Endothelial cell of umbilical vein (primary cell): ENCODE measurements around the gene ABCC5. TPM values are rescaled to one million over a fixed set of nuclear protein-coding genes. Genes with fewer than 3 reads are reported as not detected.
A peak's percentile ranks its signal among the peaks of the same experiment; 100 is the strongest.

Source experiments
- BruUV-seq: library from RNA; stranded (reverse); fragments of 400-500 nt; replicated peaks from 2 replicates; lab custom pipeline; 2021; lab: Mats Ljungman, UMichigan
- CTCF ChIA-PET: fragments of 300-600, 350-600 bp; sonication (Branson Sonifier 250); formaldehyde crosslinking; loops from one replicate; lab custom pipeline; 2021; ENCODE audit warnings: antibody characterized with exemption, inconsistent platforms; lab: Charles Lee
- POLR2A ChIA-PET: fragments of 300-600, 350-600 bp; sonication (Branson Sonifier 250); formaldehyde crosslinking; loops from one replicate; lab custom pipeline; 2021; ENCODE audit warnings: antibody characterized with exemption, inconsistent platforms; lab: Charles Lee
- DNase-seq: peaks from one replicate; pipeline ENCODE4 v3.0.0-alpha.2; 2011; ENCODE audit warnings: low read depth, low spot score
- FAIRE-seq: peaks from 2 replicates; lab custom pipeline; 2011; peaks lifted over from hg19 to GRCh38; lab: Jason Lieb, UNC
- H2AFZ ChIP-seq: 2 replicates; pipeline ENCODE4 v1.6.0; 2012; ENCODE audit warnings: low read depth, low read length, control low read depth, inconsistent platforms
- H3K27ac ChIP-seq: 2 replicates; pipeline ENCODE4 v1.5.1; 2011; ENCODE audit warnings: low read depth, mild to moderate bottlenecking, control low read depth, low read length, moderate library complexity; ENCODE audit not compliant: insufficient read depth
- H3K27me3 ChIP-seq, 2 experiments: 2 replicates each; pipeline versions ENCODE4 v1.6.0 to v1.6.1; 2011; ENCODE audit warnings: low read length in 2 of 2, mixed read lengths in 1 of 2; ENCODE audit not compliant: control insufficient read depth in 2 of 2, insufficient read depth in 2 of 2
- H3K36me3 ChIP-seq, 2 experiments: 2 replicates in 1 of 2; 3 replicates in 1 of 2; pipeline ENCODE4 v1.5.1; 2011; ENCODE audit warnings: low read length in 2 of 2, mild to moderate bottlenecking in 1 of 2, moderate library complexity in 1 of 2; ENCODE audit not compliant: control insufficient read depth in 2 of 2, insufficient read depth in 2 of 2; ENCODE audit errors: extremely low read depth in 1 of 2
- H3K4me1 ChIP-seq: 3 replicates; pipeline ENCODE4 v1.5.1; 2011; ENCODE audit warnings: mild to moderate bottlenecking, low read length; ENCODE audit not compliant: control insufficient read depth, insufficient read depth; ENCODE audit errors: extremely low read depth
- H3K4me2 ChIP-seq: 2 replicates; pipeline ENCODE4 v1.6.1; 2011; ENCODE audit warnings: low read length, control low read depth, mixed read lengths; ENCODE audit not compliant: insufficient read depth
- H3K4me3 ChIP-seq, 3 experiments: fragments of 200-600 bp in 1 of 3; sonication (generic), shearing (Covaris generic) in 1 of 3; replicated peaks in 1 of 3; 2 replicates each; pipeline ENCODE4 v1.5.1; 2011 to 2016; ENCODE audit warnings: control low read depth in 3 of 3, low read length in 3 of 3, mild to moderate bottlenecking in 2 of 3, inconsistent platforms in 1 of 3, low read depth in 1 of 3, moderate library complexity in 1 of 3; ENCODE audit not compliant: insufficient read depth in 1 of 3
- H3K79me2 ChIP-seq: 2 replicates; pipeline ENCODE4 v1.6.0; 2012; ENCODE audit warnings: low read length, inconsistent platforms; ENCODE audit not compliant: control insufficient read depth, insufficient read depth
- H3K9ac ChIP-seq: replicated peaks from 2 replicates; pipeline ENCODE3; 2011; ENCODE audit warnings: low read length, control low read depth; ENCODE audit not compliant: insufficient read depth; ENCODE audit errors: extremely low read depth
- H3K9me1 ChIP-seq: replicated peaks from 3 replicates; pipeline ENCODE4 v1.6.0; 2011; ENCODE audit warnings: mild to moderate bottlenecking, low read length; ENCODE audit not compliant: control insufficient read depth, insufficient read depth; ENCODE audit errors: extremely low read depth
- H3K9me3 ChIP-seq: replicated peaks from 2 replicates; pipeline ENCODE4 v1.5.1; 2012; ENCODE audit warnings: low read length, inconsistent platforms; ENCODE audit not compliant: control insufficient read depth, insufficient read depth
- H4K20me1 ChIP-seq: replicated peaks from 2 replicates; pipeline ENCODE3; 2011; ENCODE audit warnings: mild to moderate bottlenecking, low read length; ENCODE audit not compliant: control insufficient read depth, insufficient read depth; ENCODE audit errors: extremely low read depth
- CTCF ChIP-seq, 2 donors: IDR thresholded peaks; 1 replicate in 1 of 2; 2 replicates in 1 of 2; pipeline ENCODE4 v1.5.1; 2011; ENCODE audit warnings: low read length in 2 of 2, mild to moderate bottlenecking in 2 of 2, moderate library complexity in 2 of 2, control low read depth in 1 of 2, inconsistent platforms in 1 of 2, low read depth in 1 of 2; ENCODE audit not compliant: insufficient read depth in 1 of 2; ENCODE audit errors: extremely low read depth in 1 of 2
- EZH2 ChIP-seq: IDR thresholded peaks from 2 replicates; pipeline ENCODE4 v1.6.1; 2012; ENCODE audit warnings: borderline replicate concordance, low read depth, mild to moderate bottlenecking, moderate library complexity, low read length, inconsistent platforms; ENCODE audit not compliant: severe bottlenecking
- FOS ChIP-seq: IDR thresholded peaks from 2 replicates; pipeline ENCODE4 v1.6.1; 2011; ENCODE audit warnings: mild to moderate bottlenecking, low read length, moderate library complexity, borderline replicate concordance; ENCODE audit not compliant: insufficient read depth
- GATA2 ChIP-seq: IDR thresholded peaks from 2 replicates; pipeline ENCODE4 v1.7.0; 2011; ENCODE audit warnings: low read depth, mild to moderate bottlenecking, moderate library complexity, mixed read lengths, low read length; ENCODE audit not compliant: insufficient read length, insufficient read depth
- JUN ChIP-seq: IDR thresholded peaks from 2 replicates; pipeline ENCODE4 v1.6.1; 2011; ENCODE audit warnings: borderline replicate concordance, low read depth; ENCODE audit not compliant: insufficient read length, insufficient read depth
- MAX ChIP-seq: IDR thresholded peaks from 2 replicates; pipeline ENCODE4 v1.6.1; 2011; ENCODE audit not compliant: insufficient read depth, insufficient read length
- MYC ChIP-seq: IDR thresholded peaks from one replicate; pipeline ENCODE4 v1.6.1; 2011; ENCODE audit warnings: mild to moderate bottlenecking, low read depth, low read length
- POLR2A ChIP-seq: IDR thresholded peaks from 2 replicates; pipeline ENCODE4 v1.6.1; 2012; ENCODE audit warnings: low read depth, mild to moderate bottlenecking, control low read depth, low read length
- POLR2AphosphoS5 ChIP-seq: IDR thresholded peaks from 2 replicates; pipeline ENCODE4 v1.6.1; 2012; ENCODE audit warnings: low read depth, mild to moderate bottlenecking, control low read depth, low read length, moderate library complexity; ENCODE audit not compliant: insufficient read depth
- dilution Hi-C: fragments of 300-500 bp; cut with MboI; formaldehyde crosslinking; loops from one replicate; pipeline ENCODE4 v1.15.0; 2019; ENCODE audit warnings: low sequenced_read_pairs; ENCODE audit not compliant: extremely low pct_ligation_motif_present
- intact Hi-C: fragments of 100-400 bp; cut with micrococcal nuclease; formaldehyde crosslinking; loops from one replicate; pipeline ENCODE4 v1.10.0; 2022
- polyA plus RNA-seq, 4 experiments: library from polyadenylated mRNA; depleted of rRNA in 3 of 4; stranded (reverse) in 3 of 4; unstranded in 1 of 4; fragments of >200 nt; gene quantifications; 2 replicates each; pipeline versions ENCODE4 v1.2.1 to v1.2.3, GENCODE V29; 2011 to 2012; ENCODE audit warnings: missing spikeins in 1 of 4
- total RNA-seq: library from RNA; stranded (reverse); gene quantifications from 2 replicates; pipeline ENCODE4 v1.2.3, GENCODE V29; 2021

The ABCC5 gene
- total and polyA plus RNA-seq, 2 donors (not counting 3 experiments of a cell fraction or from before 2014, with no cell fraction given) = 22.5 to 24.6 TPM

- intact Hi-C loops (loop anchor here (5.0 kb wide), 1 partner anchor 360 kb away; the partner anchor contains the start of gene CHRD), dilution Hi-C loops (no loop called here)
- H3K36me3 ChIP-seq = no peaks in the 10 kb centered on the region
- no TSS peak for BruUV-seq
- peak; percentile 68 for DNase-seq
- ChIA-PET POLR2A (no interaction called here), CTCF (interaction anchor here (1.0 kb wide), 1 partner anchor 127 kb away, joined by 4 read pairs; no protein-coding TSS in a partner anchor)
- H2AFZ ChIP-seq = no peak overlapping the region
- H3K79me2 ChIP-seq = no peaks in the 10 kb centered on the region
- no peak for FAIRE-seq
- H3K4me1 ChIP-seq = no peaks in the 10 kb centered on the region
- H3K4me2 ChIP-seq = no peak overlapping the region
- H3K9ac ChIP-seq = no peak overlapping the region
- H3K9me1 ChIP-seq = no peaks in the 10 kb centered on the region
- peaks cover 9 to 13% of the 10 kb centered on the region in 2 experiments for H3K27me3 ChIP-seq
- TF ChIP-seq CTCF (IDR thresholded peaks at IDR 0.05; ENCODE audit: extremely low read depth in 1 of 2, insufficient read depth in 1 of 2, low read depth in 1 of 2, low read length in 2 of 2) (no peak), POLR2A (no peak), EZH2 (no peak), GATA2 (no peak), FOS (peak; percentile 48), JUN (peak; percentile 50), MYC (no peak), MAX (no peak), POLR2AphosphoS5 (no peak)
- H3K27ac ChIP-seq = no peak overlapping the region
- no peak overlapping the region for H3K4me3 ChIP-seq
- no peaks in the 10 kb centered on the region for H3K9me3 ChIP-seq
- no peaks in the 10 kb centered on the region for H4K20me1 ChIP-seq
These were observed 4.6 kb upstream of the ABCC5 start for GRCh38 chr3:184022323-184022722.
